Immature natural killer cell (primary cell): ENCODE data around the gene HSD11B1L. TPM values are rescaled to one million over a fixed set of nuclear protein-coding genes. Genes with fewer than 3 reads are reported as not detected.

Experiments used
- DNase-seq, 3 donors: peaks; one replicate each; pipeline ENCODE4 v3.0.0; 2022; ENCODE audit warnings: mixed read lengths in 1 of 3
- H3K27ac Mint-ChIP-seq, 6 donors: one replicate each; pipeline ENCODE4 v1.8.0; 2020; ENCODE audit warnings: mixed read lengths in 6 of 6, mild to moderate bottlenecking in 5 of 6, inconsistent platforms in 4 of 6, moderate library complexity in 3 of 6
- H3K27me3 Mint-ChIP-seq, 3 donors: one replicate each; pipeline ENCODE4 v1.8.0; 2020 to 2021; ENCODE audit warnings: low read depth in 3 of 3, mild to moderate bottlenecking in 3 of 3, mixed read lengths in 3 of 3, moderate library complexity in 3 of 3, inconsistent platforms in 1 of 3
- H3K36me3 Mint-ChIP-seq, 3 donors: one replicate each; pipeline ENCODE4 v1.8.0; 2020; ENCODE audit warnings: mixed read lengths in 3 of 3, inconsistent platforms in 2 of 3, mild to moderate bottlenecking in 2 of 3
- H3K4me1 Mint-ChIP-seq, 2 donors: one replicate each; pipeline ENCODE4 v1.8.0; 2020; ENCODE audit warnings: inconsistent platforms in 2 of 2, mild to moderate bottlenecking in 2 of 2, mixed read lengths in 2 of 2, moderate library complexity in 1 of 2
- H3K4me3 Mint-ChIP-seq, 5 donors: one replicate each; pipeline ENCODE4 v1.8.0; 2020; ENCODE audit warnings: mild to moderate bottlenecking in 5 of 5, mixed read lengths in 5 of 5, inconsistent platforms in 3 of 5, moderate library complexity in 3 of 5
- H3K9me3 Mint-ChIP-seq, 6 donors: one replicate each; pipeline ENCODE4 v1.8.0; 2020; ENCODE audit warnings: mild to moderate bottlenecking in 6 of 6, mixed read lengths in 6 of 6, inconsistent platforms in 4 of 6, moderate library complexity in 3 of 6
- polyA plus RNA-seq, 3 donors: library from polyadenylated mRNA; unstranded; fragments of 300-500 nt; fragmentation: Illumina TruSeq; gene quantifications; one replicate each; pipeline ENCODE4 v1.2.3, GENCODE V29; 2021

HSD11B1L gene
- polyA plus RNA-seq, 3 donors from 2014 or later, result 2.0 to 3.1 (median 2.5) TPM

GRCh38 chr19:5651361-5651760 is 29.5 kb upstream of the HSD11B1L start:
- no peak overlapping the region for H3K4me3 Mint-ChIP-seq

DNA sequence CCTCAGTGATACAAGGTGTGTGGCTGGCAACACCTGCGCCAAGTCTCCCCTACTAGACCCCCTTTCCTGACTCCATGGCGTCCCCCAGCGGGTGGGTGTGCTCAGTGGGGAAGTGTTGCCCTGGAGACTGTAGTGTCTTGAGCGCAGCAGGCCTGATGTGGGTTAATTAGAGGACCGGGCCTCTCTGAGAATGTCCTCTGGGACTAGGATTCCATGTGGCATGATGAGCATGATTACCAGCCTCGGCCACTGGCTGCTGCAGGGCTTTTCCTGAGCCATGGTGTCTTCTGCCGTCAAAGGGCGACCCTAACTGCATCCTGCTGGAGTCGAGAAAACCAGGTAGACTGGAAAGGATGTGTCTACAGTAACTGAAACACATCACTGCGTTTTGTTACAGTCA is 28.6 kb upstream of the HSD11B1L start:
- Mint-ChIP-seq H3K27ac (no peak overlapping the region), H3K9me3 (no peaks in the 10 kb centered on the region), H3K4me3 (no peak overlapping the region), H3K4me1 (peaks cover 0 to 1% of the 10 kb centered on the region in 2 donors), H3K27me3 (peaks cover 0 to 6% (median 0%) of the 10 kb centered on the region in 3 donors), H3K36me3 (peaks cover 21 to 54% (median 37%) of the 10 kb centered on the region in 3 donors)
- DNase-seq, result no peak

More at GRCh38 chr19:5651361-5651760, 29.5 kb upstream of the HSD11B1L start:
- Mint-ChIP-seq H3K9me3 (no peaks in the 10 kb centered on the region), H3K27ac (no peak overlapping the region), H3K36me3 (peaks cover 21 to 59% (median 37%) of the 10 kb centered on the region in 3 donors), H3K27me3 (peaks cover 0 to 6% (median 0%) of the 10 kb centered on the region in 3 donors), H3K4me1 (peaks cover 5 to 10% of the 10 kb centered on the region in 2 donors)
- DNase-seq, result no peak

GRCh38 chr19:5654931-5655330 is 25.9 kb upstream of the HSD11B1L start:
- no peak overlapping the region for H3K4me3 Mint-ChIP-seq
- peaks cover 0 to 4% (median 0%) of the 10 kb centered on the region in 3 donors for H3K27me3 Mint-ChIP-seq
- H3K4me1 Mint-ChIP-seq, result no peaks in the 10 kb centered on the region
- no peak for DNase-seq
- H3K27ac Mint-ChIP-seq, result no peak overlapping the region
- H3K36me3 Mint-ChIP-seq, result peaks cover 25 to 50% (median 30%) of the 10 kb centered on the region in 3 donors
- no peaks in the 10 kb centered on the region for H3K9me3 Mint-ChIP-seq

GRCh38 chr19:5655412-5655811 is 25.4 kb upstream of the HSD11B1L start:
- no peaks in the 10 kb centered on the region for H3K4me1 Mint-ChIP-seq
- DNase-seq, result no peak
- H3K9me3 Mint-ChIP-seq, result no peaks in the 10 kb centered on the region
- no peak overlapping the region for H3K4me3 Mint-ChIP-seq
- no peak overlapping the region for H3K27ac Mint-ChIP-seq
- peaks cover 0 to 3% (median 0%) of the 10 kb centered on the region in 3 donors for H3K27me3 Mint-ChIP-seq
- peaks cover 25 to 48% (median 27%) of the 10 kb centered on the region in 3 donors for H3K36me3 Mint-ChIP-seq

- no peak overlapping the region for H3K27ac Mint-ChIP-seq
These were observed 19.3 kb upstream of the HSD11B1L start for GRCh38 chr19:5661483-5661882.

GRCh38 chr19:5663904-5664303 is 16.9 kb upstream of the HSD11B1L start:
- peaks cover 2 to 3% (median 2%) of the 10 kb centered on the region in 3 donors for H3K27me3 Mint-ChIP-seq
- no peak overlapping the region for H3K4me3 Mint-ChIP-seq
- H3K9me3 Mint-ChIP-seq, result no peaks in the 10 kb centered on the region
- DNase-seq, result no peak
- H3K4me1 Mint-ChIP-seq, result peaks cover 0 to 6% of the 10 kb centered on the region in 2 donors
- H3K27ac Mint-ChIP-seq, result no peak overlapping the region
- H3K36me3 Mint-ChIP-seq, result peaks cover 7 to 39% (median 13%) of the 10 kb centered on the region in 3 donors

More at GRCh38 chr19:5661483-5661882, 19.3 kb upstream of the HSD11B1L start:
- Mint-ChIP-seq H3K9me3 (no peaks in the 10 kb centered on the region), H3K4me3 (no peak overlapping the region), H3K27me3 (peaks cover 0 to 3% (median 2%) of the 10 kb centered on the region in 3 donors), H3K36me3 (peaks cover 12 to 41% (median 13%) of the 10 kb centered on the region in 3 donors), H3K4me1 (peaks cover 0 to 6% of the 10 kb centered on the region in 2 donors)
- no peak for DNase-seq

DNA sequence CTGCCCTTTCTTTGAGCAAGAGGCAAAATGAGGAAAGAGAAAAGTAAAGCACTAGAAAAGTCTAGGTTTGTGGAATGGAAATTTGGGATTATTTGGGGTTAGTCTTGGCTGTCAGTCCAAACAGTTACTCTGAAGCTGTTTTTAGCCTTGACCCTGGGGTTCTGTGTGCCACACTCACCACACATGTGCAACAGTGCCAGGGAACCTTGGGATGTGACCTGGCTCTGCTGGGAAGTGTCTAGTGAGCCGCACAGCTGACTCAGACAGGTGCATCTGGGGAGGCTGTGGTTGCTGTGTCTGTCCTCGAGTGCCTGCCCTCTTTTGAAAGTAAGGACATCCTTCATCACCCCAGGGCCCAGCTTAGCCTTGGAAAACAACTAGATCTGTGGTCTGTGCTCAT is 16.3 kb upstream of the HSD11B1L start:
- no peak overlapping the region for H3K4me3 Mint-ChIP-seq
- peak overlapping the region in 1 of 6 donors; percentile 11 for H3K27ac Mint-ChIP-seq
- peaks cover 7 to 42% (median 13%) of the 10 kb centered on the region in 3 donors for H3K36me3 Mint-ChIP-seq
- H3K27me3 Mint-ChIP-seq, result peaks cover 2 to 3% (median 2%) of the 10 kb centered on the region in 3 donors
- no peaks in the 10 kb centered on the region for H3K9me3 Mint-ChIP-seq
- peaks cover 0 to 6% of the 10 kb centered on the region in 2 donors for H3K4me1 Mint-ChIP-seq
- DNase-seq, result no peak

DNA sequence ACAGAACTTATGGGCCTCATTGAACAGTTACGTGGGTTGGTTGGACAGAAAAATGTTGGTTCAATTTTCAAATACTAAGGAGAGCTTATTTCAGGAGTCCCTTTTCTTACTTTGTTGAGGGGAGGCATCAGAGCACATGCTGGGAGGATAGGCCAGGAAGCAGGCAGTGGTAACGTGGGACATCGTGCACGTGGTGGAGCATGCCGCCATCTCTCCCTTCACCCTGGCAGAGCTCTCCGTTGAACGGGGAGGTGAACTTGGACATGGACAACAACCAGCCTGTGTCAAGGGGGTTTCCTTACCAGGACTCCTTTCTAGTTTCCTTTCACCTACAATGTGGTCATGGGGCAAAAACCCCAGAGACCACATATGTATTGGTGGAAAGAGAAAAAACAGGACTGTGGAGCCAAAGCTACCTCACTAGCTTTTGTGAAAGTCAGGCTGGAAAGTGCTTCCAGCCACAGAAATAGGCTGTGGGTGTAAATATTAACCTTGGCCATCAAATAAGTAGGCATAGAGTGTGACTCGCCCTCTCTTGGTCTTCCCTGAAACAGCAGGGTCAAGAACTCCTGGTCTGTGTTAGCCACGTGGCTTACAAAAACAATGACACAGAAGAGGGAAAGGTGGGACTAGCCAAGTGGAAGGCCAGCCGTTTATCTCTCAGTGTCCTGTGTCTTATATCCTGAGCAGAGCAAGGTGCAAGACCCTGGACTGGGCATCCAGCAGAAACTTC is 14.9 kb upstream of the HSD11B1L start:
- peaks cover 3 to 42% (median 13%) of the 10 kb centered on the region in 3 donors for H3K36me3 Mint-ChIP-seq
- H3K27ac Mint-ChIP-seq, result peak overlapping the region in 3 of 6 donors; percentile 40 to 64 (median 51)
- peaks cover 2 to 3% (median 2%) of the 10 kb centered on the region in 3 donors for H3K27me3 Mint-ChIP-seq
- no peak overlapping the region for H3K4me3 Mint-ChIP-seq
- H3K9me3 Mint-ChIP-seq, result no peaks in the 10 kb centered on the region
- no peak for DNase-seq
- peaks cover 0 to 6% of the 10 kb centered on the region in 2 donors for H3K4me1 Mint-ChIP-seq

DNA sequence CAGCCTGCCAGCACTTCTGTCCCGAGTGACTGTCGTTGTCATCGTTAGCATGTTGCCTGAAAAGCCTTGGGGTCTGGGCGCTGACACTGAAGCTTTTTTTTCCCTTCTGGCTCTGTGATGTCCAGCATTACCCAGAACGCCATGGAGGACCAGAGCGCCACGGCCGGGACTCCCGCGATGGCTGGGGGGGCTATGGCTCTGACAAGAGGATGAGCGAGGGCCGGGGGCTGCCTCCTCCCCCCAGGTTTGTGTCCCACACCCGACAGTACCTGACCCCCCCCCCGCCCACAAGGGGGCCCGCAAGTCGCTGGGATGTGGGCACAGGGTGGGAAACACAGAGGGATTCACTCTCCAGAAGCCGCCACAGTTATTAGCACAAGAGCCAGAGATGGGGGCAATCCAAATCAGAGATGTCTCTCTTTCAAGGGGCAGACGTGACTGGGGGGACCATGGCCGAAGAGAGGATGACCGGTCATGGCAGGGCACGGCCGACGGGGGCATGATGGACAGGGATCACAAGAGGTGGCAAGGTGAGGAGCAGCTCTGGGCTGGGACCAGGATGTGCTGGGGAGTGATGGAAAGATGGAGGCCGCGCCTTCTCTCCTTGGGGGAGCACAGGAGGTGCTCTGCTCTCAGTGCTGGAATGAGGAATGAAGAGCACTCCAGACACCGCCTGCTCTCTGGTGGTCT is 13.8 kb upstream of the HSD11B1L start:
- no peak for DNase-seq
- Mint-ChIP-seq H3K36me3 (peaks cover 3 to 38% (median 13%) of the 10 kb centered on the region in 3 donors), H3K9me3 (no peaks in the 10 kb centered on the region), H3K4me3 (no peak overlapping the region), H3K27ac (peak overlapping the region in 1 of 6 donors; percentile 34), H3K4me1 (peaks cover 0 to 6% of the 10 kb centered on the region in 2 donors), H3K27me3 (peaks cover 0 to 2% (median 0%) of the 10 kb centered on the region in 3 donors)

DNA sequence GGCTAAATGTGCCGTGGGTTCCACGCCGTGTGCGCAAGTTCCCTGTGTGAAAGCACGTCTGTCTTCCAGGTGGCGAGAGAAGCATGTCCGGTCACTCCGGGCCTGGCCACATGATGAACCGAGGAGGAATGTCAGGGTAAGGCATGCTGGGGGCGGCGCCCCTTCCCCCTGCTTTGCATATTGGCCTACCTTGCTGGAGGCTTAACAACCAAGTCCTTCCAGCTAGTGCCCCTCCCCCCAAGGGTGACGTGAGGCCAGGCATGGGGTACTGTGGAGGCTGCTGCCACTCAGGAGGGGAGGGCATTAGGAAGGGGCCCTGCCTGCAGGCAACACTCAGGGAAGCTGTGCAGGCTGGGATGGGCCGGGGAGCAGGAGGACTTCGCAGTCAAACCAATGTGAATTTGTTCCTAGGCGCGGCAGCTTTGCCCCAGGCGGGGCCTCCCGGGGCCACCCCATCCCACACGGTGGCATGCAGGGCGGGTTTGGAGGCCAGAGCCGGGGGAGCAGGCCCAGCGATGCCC is 13.0 kb upstream of the HSD11B1L start:
- Mint-ChIP-seq H3K36me3 (peaks cover 3 to 38% (median 13%) of the 10 kb centered on the region in 3 donors), H3K9me3 (no peaks in the 10 kb centered on the region), H3K27me3 (peaks cover 0 to 4% (median 2%) of the 10 kb centered on the region in 3 donors), H3K27ac (no peak overlapping the region), H3K4me3 (no peak overlapping the region), H3K4me1 (peaks cover 0 to 6% of the 10 kb centered on the region in 2 donors)
- no peak for DNase-seq

GRCh38 chr19:5669212-5669611 is 11.6 kb upstream of the HSD11B1L start:
- H3K27ac Mint-ChIP-seq, result peak overlapping the region in 1 of 6 donors; percentile 29
- H3K27me3 Mint-ChIP-seq, result peaks cover 2 to 4% (median 2%) of the 10 kb centered on the region in 3 donors
- no peaks in the 10 kb centered on the region for H3K9me3 Mint-ChIP-seq
- H3K4me1 Mint-ChIP-seq, result peaks cover 0 to 6% of the 10 kb centered on the region in 2 donors
- H3K4me3 Mint-ChIP-seq, result no peak overlapping the region
- no peak for DNase-seq
- H3K36me3 Mint-ChIP-seq, result peaks cover 9 to 37% (median 10%) of the 10 kb centered on the region in 3 donors

- no peaks in the 10 kb centered on the region for H3K4me1 Mint-ChIP-seq
- peaks cover 3 to 16% (median 9%) of the 10 kb centered on the region in 3 donors for H3K36me3 Mint-ChIP-seq
- no peak overlapping the region for H3K4me3 Mint-ChIP-seq
- peak overlapping the region in 1 of 6 donors; percentile 17 for H3K27ac Mint-ChIP-seq
- peaks cover 2 to 4% (median 2%) of the 10 kb centered on the region in 3 donors for H3K27me3 Mint-ChIP-seq
- no peaks in the 10 kb centered on the region for H3K9me3 Mint-ChIP-seq
- DNase-seq, result no peak
These were observed 9.2 kb upstream of the HSD11B1L start for GRCh38 chr19:5671600-5671999.

- peak overlapping the region in 1 of 6 donors; percentile 17 for H3K27ac Mint-ChIP-seq
These were observed 7.9 kb upstream of the HSD11B1L start for GRCh38 chr19:5672708-5673459.

More at GRCh38 chr19:5672708-5673459, 7.9 kb upstream of the HSD11B1L start:
- Mint-ChIP-seq H3K9me3 (no peaks in the 10 kb centered on the region), H3K4me1 (no peaks in the 10 kb centered on the region), H3K27me3 (peaks cover 2 to 4% (median 2%) of the 10 kb centered on the region in 3 donors), H3K4me3 (no peak overlapping the region), H3K36me3 (peaks cover 3 to 13% (median 9%) of the 10 kb centered on the region in 3 donors)
- DNase-seq, result no peak
